Activated effector memory CD4-positive, alpha-beta T cell treated with Interleukin-2 at 50 U/mL for 16 hours (primary cell): ENCODE measurements around the gene SSMEM1.

ENCODE experiments used
- DNase-seq: peaks from one replicate; pipeline ENCODE4 v3.0.0-alpha.2; 2020

SSMEM1 gene

DNA sequence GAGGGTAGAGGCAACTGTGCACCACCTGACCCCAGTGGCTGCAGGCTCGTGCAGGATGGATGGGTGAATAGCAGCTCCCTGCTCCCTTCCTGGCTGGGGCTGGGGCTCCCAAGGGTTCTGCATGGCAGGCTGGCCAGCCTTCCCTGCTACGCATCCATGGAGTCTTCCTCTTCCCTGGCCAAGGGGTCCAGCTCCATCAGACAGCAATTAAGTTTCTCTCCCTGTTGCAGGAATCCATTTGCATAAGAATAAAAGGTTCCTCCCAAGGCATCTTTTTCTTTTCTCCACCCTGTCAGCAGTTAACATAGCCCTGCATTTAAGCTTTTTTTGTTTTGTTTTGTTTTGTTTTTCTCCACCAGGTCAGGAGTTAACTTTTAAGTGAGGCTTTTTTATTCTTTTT lies 49.0 kb downstream of the SSMEM1 start:
- DNase-seq: no peak

GRCh38 chr7:130258494-130259078 lies 50.9 kb downstream of the SSMEM1 start:
- no peak for DNase-seq

- DNase-seq: no peak
Measured at GRCh38 chr7:130262448-130262847, 54.8 kb downstream of the SSMEM1 start.

DNA sequence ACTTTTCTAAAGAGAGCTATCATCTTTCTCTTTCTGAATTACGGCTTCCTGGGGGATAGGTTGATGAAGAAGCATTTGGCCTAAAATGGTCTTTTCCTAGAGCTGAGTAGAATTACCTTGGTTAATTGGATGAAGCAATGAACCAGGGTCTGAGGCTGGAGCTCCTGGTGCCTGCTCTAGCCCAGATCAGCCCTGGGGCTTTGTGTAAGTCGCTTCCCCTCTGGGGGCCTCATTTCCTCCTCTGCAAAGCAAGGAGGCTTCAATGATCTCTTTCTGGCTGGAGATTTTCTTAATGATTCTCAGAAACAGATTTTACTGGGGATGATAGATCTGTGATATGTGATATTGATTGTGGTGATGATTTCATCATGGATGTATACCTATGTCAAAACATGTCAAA lies 55.5 kb downstream of the SSMEM1 start:
- DNase-seq: no peak
